Measurements from ENCODE around the gene PCMTD2.

Gene PCMTD2

DNA sequence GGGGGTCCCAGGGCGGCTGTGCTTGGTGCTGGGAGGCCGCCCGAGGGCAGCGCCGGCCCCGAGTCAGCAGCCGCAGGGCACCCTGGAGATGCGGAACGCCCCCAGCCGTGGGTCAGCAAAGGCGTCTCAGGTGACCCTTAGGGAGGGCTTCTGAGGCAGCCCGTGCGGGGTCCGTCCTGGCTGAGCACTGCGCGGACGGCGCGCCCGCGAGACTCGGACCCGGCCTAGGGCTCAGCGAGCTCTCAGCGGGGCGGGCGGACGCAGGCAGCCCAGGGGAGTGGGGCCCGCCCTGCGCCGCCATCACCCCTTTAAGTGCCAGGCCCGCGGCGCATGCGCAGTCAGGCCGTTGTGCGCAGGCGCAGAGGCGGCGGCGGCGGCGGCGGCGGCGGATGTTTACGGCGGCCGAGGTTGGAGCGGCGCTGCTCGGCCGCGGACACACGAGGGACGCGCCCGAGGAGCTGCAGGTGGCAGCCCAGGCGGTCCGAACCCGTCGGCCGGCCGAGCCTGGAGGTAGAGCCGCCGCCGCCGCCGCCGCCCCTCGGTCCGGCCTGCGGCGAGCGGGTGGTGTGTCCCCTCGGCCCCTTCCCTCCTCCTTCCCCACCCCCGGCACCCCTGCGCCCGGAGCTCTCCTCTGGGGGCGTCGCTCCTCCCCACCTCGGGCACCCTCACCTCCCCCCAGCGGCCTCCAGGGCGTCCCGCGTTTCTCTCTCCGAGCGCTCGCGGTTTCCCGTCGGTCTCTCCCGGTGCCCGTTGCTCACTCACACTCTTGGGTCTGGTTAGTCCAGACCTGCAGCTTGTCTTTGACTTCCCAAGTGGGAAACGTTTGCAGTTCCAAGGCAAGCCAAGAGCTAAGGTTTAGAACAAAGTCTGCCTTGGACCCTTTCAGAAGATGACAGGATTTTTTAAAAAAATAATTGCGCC lies at the start of gene PCMTD2:
Gene PCMTD2 (plus strand): TSS at position 388 of the 921 bp plus-strand sequence. CDS start 4,218 bp downstream, outside the sequence.
- peak; percentile 90 for DNase-seq

DNA sequence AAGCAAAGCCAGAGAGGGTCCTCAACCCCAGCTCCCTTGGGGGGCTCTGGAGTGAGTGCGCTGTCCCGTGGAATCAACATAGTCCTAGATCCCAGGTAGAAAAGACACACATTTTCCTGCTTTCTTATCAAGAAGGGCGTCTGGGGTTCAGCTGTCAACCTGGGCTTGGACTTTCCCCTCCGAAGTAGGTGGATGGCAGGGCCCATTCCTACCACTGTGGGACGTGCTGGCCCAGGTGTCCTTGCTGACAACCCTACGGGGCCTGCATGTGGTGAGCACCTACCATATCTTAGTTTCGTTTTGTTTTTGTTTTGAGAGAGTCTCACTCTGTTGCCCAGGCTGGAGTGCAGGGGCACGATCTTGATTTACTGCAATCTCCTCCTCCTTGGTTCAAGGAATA lies 48.9 kb upstream of the PCMTD2 start:
- DNase-seq, result no peak

DNA sequence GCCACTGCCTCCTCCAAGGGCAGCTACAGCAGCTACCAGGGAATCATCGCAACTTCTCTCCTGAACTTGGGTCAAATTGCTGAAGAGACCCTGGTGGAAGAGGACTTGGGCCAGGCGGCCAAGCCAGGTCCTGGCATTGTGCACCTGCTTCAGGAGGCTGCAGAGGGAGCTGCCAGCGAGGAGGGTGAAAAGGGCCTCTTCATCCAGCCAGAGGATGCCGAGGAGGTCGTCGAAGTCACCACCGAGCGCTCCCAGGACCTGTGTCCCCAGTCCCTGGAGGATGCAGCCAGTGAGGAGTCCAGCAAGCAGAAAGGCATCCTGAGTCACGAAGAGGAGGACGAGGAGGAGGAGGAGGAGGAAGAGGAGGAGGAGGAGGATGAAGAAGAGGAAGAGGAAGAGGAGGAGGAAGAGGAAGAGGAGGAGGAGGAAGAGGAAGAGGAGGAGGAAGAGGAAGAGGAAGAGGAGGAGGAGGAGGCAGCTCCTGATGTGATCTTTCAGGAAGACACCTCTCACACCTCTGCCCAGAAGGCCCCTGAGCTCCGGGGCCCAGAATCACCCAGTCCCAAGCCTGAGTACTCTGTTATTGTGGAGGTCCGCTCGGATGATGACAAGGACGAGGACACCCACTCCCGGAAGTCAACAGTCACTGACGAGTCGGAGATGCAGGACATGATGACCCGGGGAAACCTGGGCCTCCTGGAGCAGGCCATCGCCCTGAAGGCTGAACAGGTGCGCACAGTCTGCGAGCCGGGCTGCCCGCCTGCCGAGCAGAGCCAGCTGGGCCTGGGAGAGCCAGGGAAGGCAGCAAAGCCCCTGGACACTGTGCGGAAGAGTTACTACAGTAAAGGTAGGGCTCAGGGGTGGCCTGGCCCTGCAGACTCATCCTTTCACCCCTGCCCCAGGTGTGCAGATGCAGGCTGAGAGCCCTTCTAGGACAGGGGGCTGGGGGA lies 47.6 kb upstream of the PCMTD2 start:
- no peak for DNase-seq

DNA sequence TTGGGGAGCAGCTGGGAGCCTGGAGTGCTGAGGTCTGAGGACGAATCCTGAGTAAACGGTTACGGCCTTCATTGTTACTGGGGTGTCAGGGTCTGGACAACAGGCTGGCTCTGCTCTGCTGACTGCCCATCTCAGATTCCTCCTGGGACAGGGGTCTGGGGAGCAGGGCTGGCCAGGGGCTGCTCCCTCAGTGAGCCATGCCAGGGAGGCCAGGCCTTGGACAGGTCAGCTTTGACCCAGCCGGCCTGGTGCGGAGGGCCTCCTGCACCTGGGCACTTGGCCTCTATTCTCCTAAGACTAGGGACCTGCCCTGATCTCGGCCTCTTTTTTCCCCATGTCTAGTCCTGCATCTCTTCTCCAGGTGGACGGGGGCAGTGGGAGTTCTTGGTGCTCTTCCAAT lies 46.4 kb upstream of the PCMTD2 start:
- no peak for DNase-seq

DNA sequence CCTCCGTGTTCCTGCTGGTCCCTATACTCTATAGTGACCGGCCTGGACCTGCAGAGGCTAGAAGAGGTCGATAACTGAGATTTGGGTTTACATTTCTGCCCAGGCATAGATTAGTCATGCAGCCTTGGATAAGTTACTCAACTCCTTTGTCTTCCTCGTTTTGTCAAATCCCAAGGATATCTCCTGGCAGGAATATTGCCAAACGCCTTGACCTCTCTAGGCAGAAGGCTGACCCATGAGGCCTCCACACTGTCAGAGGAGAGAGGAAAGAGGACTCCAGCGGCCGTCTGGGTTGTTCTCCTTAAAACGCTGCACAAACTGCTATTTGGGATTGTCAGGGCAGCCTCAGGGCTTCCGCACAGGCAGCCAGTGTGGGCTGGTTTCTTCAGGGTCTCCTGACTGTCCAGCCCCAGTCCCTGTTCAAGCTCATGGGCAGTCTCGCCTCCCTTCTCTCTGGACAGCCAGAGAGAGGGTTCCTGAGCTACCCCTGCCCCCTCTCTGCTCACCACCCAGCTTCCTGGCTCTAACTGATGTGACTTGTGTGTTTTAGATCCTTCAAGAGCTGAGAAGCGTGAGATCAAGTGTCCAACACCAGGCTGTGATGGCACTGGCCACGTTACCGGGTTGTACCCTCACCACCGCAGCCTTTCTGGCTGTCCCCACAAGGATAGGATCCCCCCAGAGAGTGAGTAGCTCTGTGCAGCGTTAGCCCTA lies 44.7 kb upstream of the PCMTD2 start:
- no peak for DNase-seq

DNA sequence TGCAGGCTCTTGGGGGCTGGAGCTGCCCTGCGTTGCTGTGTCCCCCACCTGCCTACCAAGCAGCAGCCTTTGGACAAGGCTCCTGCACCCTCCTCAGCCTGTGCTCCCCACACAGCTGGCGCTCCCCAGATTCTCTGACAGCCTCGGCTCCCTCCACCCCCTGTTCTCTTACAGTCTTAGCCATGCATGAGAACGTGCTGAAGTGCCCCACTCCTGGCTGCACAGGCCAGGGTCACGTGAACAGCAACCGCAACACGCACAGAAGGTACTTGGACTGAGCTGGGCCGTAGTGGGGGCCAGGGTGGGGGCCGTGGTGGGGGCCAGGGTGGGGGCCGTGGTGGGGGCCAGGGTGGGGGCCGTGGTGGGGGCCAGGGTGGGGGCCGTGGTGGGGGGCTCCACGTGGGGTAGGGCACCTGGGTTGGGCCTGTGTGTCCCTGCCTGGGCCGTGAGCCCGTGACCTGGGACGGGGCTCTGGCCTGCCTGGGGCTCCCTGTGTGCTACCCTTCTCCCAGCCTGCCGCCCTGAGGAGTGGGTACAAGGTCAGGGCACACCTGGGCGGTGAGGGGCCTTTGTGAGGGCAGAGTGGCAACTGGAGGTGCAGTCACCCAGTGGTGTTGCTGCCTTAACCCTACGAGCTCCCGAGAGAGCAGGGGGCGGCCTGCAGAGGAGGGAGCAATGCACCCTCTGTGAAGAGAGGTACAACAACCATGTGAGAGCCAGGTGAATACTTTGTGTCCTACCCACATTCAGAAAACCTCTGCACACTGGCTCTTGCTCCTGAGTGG lies 43.5 kb upstream of the PCMTD2 start:
- no peak for DNase-seq

DNA sequence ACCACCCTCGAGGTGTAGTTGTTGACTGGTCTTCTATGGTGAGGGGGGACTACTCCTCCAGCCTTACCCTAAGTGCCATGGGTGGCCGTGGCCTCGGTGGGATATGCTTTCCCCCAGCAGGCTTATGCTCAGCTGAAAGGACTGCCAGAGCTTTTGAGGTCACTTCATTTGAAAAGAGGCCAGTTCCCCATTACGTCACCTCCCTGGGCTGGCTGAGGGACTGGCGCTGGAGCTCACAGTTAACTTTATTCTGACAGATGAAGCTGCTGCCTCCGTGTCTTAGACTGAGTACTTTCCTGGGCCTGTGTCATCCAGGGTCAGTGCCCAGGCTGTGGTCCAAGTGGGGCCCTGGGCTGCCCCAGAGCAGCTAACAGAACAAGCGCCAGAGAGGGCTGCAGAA lies 42.8 kb upstream of the PCMTD2 start:
- DNase-seq, result no peak

DNA sequence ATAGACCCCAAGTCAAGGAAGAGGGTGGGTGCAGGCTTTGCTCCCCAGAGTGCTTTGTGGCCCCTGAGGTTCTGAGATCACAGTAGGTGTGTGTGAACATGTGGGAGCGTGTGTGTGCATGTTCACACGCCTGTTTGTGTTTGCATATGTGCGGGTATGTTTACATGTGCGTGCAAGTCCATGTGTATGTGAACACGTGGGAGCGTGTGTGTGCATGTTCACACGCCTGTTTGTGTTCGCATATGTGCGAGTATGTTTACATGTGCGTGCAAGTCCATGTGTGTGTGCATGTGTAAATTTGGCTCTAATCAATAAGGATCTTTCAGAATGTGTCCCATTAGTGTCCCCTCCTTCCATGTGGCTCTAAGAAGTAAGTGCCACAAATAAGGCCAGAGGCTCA lies 41.4 kb upstream of the PCMTD2 start:
- DNase-seq, result no peak

DNA sequence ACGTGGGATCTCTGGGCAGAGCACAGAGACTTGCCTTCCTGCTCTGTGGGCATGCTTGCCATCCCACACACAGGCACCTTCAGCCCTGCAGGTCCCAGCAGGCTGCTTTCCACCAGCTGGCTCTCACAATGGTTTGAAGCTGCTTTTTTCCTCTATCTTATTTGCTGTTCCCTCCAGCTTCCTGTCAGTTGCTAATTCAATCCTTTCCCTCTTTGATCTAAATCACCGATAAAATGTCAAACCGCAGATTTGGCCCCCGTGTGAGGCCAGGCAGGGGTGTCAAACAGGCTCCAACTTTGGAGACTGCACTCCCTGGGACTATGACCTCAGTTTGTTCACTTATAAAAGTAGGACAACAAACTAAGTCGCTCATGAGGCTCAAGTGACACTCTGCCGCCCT lies 40.6 kb upstream of the PCMTD2 start:
- DNase-seq, result no peak

DNA sequence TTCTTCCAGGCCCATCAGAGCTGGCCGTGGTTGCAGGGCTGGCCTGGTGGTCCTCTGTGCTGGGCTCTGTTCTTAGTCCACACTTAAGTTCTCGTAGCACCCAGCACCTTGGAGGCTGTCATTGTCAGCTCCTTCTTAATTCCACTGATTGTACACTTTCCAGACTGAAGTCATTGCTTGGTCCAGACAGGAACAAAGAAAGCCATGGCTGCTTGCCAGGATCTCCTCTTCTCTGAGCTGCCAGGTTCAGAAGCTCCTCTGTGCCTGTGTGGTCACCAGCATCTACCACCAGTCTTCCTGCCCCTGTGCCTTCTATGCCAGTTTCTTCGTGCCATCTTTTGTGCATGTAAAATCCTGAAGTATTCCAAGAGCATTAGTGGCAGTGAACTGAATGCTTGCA lies 39.5 kb upstream of the PCMTD2 start:
- no peak for DNase-seq

DNA sequence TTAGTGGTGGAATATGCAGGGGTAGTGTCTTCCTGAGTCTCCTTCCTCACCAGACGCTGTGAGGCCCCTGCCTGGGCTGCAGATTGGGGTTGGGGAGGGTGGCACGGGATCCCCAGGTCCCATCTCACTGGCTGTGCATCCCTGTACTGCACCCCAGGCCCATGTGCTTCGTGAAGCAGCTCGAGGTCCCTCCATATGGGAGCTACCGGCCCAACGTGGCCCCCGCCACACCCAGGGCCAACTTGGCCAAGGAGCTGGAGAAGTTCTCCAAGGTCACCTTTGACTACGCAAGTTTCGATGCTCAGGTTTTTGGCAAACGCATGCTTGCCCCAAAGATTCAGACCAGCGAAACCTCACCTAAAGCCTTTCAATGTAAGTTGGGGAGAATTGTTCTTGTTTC lies 38.6 kb upstream of the PCMTD2 start:
- no peak for DNase-seq

DNA sequence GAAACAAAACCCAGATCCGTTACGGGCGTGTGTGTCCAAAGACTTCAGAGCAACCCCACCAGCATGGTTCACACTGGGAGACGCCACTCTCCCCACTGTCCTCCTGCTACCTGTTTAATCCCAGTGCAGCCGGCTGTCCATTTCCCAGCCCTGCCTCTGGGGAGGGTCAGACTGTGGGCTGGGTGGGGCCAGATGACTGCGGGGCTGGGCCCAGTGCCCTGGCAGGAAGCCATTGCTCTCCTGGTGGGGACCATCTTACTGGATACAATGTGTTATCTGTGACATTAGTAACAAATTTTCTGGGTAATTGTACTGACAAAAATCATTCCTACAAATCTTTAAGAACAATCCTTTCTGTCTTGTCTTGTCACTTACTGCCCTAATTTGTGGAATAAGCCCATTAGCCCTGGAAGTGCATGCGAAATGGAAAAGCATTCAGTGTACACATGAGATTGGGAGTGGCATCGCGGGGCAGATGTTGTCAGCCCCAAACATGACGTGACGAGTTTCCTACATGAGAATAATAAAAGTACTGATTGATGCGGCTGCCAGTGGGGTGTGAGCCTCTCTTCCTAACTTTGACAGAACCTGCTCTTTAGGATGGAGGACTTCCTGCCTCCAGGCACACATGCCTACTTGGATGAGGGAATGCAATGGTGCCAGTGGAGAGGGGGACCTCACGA lies 37.9 kb upstream of the PCMTD2 start:
- no peak for DNase-seq

DNA sequence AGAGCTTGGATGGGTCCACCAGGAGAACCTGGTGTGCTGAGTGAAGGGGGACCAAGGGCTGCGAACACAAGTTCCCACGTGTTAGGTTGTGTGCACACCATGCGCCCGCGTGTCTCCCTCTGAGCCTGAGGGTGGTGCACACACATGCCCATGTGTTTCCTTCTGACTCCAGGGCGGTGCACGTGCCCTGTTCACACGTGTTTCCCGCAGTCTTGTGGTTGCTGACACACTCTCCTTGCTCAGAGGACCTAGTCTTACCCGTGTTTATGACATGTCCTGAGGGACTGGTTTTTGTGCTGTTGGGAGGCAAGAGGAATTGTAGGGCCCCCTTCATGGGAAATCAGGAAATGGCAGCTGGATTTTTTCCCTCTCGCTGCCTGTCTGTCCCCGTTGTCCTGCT lies 36.3 kb upstream of the PCMTD2 start:
- no peak for DNase-seq

DNA sequence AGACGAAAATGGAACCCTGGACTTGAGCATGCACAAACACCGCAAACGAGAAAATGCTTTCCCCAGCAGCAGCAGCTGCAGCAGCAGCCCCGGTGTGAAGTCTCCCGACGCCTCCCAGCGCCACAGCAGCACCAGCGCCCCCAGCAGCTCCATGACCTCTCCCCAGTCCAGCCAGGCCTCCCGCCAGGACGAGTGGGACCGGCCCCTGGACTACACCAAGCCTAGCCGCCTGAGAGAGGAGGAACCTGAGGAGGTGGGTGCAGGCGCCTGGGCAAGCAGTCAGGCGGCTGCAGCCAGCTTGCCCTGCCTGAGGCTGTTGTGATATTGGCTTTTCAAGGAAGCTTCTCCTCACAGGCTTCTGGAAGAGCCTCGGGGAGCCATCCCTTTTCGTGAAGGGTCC lies 35.8 kb upstream of the PCMTD2 start:
- no peak for DNase-seq

DNA sequence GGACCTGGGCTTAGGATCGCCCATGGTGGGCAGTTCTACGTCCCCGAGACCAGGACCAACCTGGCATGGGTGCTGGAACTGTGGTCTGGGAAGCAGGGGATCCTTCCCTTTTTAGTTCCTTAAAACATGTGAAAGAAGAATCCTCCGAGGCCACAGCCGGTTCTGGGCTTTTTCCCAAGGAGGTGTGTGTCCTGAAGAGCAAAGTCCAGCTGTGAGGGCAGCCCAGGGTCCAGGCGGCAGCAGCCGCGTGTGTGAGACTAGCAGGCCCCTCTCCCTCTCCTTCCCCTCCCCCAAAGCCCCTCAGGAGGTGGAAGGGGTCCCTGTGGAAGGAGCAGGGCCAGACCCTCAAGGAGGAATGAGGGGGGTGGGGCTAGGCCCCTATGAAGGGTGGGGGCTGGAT lies 35.1 kb upstream of the PCMTD2 start:
- no peak for DNase-seq

DNA sequence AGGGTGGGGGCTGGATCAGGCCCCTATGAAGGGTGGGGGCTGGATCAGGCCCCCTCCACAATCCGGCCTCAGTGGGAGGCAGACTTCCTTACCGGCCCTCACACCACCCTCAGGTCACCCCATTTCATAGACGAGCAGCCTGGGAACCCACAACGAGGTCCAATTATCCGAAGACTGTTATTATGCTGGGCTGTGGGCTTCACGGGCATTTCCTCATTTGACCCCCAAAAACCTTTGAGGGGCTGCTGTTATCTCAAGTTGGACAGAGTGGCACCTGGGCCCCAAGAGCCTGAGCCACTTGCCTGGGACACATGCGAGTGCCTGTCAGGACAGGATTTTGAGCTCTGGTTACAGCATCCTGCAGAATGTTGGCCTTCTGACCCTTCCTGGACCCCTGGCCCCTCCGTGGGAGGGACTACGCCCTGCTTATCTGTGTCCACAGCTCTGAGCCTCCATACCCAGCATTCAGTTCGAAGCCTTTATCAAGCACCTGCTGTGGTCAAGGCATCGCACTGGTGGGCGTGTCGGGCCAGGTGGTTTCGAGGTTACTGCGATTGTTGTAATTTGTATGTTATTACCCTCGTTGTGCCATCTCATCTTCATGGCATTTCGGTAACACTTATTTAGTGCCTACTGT lies 34.5 kb upstream of the PCMTD2 start:
- no peak for DNase-seq

DNA sequence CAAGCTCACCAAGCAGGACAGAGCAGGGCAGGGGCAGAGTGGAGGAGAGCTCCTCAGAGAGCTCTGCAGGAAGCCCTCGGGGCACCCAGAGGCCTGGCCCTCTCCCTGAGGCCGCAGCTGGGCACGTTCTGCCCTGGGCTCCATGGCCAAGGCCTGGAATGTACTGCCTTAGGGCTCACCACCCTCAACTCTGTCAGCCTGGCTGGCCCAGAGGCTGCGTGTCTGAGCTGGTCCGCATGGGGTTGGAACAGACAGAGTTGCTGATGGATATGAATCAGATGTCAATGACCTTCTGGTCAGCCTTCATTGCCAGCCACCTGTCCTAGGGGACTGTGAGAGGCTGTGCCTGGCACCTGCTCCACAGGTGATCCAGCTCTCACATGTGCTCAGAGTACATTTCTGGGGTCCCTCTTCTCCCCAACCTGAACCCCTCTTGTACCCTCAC lies 33.2 kb upstream of the PCMTD2 start:
- DNase-seq, result no peak

DNA sequence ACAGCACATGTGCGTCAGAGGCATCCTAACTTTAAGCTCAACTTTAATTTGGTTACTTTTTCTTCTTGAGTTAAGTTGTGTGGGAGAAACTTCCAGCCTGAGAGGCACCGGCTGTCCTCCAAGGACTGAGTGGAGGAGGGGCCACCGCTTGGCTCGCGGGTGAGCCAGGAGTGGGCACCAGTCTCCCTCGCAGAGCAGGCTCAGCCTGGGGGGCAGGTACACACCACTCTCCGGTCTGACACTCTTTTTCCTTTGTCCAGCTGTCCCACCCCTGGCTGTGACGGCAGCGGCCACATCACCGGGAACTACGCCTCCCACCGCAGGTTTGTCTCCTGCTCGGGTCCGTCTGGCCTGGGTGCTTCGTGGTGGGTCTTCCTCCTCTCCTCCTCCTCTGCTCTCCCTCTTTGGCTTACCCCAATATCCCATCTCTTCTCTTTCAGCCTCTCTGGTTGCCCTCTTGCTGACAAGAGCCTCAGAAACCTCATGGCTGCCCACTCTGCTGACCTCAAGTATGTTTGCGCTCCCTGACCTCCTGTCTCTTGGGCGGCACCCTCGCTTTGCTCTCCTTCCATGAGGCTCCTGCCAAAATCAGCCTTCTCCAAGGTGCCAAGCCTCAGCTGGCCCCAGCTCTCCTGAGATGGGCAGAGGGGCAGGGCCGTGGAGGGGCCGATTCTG lies 32.6 kb upstream of the PCMTD2 start:
- DNase-seq, result no peak

DNA sequence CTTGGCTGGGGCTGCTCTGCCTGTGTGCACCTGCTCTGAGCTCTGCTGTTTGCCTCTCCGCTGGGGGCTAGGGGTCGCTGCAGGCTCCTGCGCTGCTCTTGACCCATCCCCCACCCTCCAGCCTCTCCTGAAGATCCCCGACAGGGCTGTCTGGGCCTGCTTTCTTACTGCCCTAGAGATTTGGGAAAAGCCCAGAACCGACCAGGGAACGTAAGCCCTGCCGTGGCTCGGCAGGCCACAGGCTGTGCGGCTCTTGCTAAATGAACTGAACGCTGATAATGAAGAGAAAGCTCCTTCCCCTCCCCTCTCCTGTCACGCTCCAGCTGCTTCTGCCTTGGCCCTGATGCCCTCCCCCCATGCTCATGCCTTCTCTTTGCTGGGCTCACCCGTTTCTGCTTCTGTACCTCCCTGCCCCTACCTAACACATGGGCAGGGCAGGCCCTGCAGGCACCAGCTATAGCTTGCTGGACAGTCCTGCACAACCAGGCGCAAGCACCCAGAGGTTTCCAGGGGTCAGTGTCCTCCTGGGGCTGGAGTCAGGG lies 32.0 kb upstream of the PCMTD2 start:
- DNase-seq, result no peak

All from NCI-H146 (cell line).